HPDE6-E6E7 (cell line): Measurements from ENCODE around the gene ZDHHC11B.
"Not testable (repeated sequence)": the region's sequence is repeated elsewhere in the genome, so short reads cannot be mapped to it uniquely, and the experiment has no call there.

ENCODE experiments used
- DNase-seq: peaks from one replicate; pipeline ENCODE4 v3.0.0; 2011; ENCODE audit warnings: missing footprints; ENCODE audit errors: extremely low spot score

Gene ZDHHC11B

DNA sequence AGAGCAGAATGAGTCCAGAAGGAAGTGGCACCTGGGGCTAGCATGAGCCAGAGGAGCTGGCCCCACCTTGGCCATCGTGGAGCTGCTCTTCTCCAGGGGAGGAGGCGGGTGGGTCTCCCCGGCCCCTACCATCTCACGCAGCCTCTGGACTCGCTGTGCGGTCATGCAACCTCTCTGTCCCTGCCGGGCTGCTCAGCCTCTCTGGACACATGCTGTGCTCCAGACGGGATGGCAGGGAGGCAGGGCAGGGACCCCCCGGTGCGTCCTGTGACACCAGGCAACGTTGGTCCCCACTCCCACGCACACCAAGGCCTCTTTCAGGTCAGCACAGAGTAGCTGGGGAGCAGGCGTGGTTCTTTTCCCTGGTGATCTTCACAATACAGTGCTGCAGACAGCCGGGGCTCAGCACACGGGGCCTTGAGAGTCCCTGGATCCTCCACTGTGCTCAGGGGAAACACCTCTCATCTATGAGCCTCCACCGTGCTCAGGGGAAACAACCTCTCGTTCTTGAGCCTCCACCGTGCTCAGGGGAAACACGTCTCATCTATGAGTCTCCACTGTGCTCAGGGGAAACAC, 30.9 kb downstream of the ZDHHC11B start:
- DNase-seq: not testable (repeated sequence)

DNA sequence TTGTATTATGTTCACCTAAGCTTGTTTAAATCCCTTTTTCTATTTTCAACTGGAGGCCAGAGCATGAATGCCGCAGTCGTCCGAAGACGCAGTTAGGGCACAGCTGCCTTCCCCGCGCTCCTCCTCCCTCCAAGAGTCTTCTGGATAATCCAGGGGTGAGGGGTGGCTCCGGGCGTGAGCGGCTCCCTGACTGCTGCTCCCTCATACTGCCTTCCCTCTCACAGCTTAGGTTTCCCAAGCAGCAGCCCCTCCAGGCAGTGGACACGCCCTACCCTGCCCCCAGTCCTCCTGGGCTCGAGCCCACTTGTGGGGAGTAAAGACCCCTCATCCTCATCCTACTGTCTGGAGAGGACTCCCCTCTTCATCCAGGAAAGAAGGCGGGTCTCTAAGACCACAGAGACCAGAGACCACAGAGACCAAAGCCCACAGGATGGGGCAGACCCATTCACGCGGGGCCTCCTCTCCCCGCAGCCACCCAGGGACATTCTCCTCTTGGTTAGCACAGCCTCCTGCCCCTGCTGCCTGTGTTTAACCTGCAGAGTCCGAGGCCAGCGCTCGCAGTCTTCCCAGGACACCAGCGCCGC, 31.9 kb downstream of the ZDHHC11B start:
- DNase-seq: not testable (repeated sequence)

DNA sequence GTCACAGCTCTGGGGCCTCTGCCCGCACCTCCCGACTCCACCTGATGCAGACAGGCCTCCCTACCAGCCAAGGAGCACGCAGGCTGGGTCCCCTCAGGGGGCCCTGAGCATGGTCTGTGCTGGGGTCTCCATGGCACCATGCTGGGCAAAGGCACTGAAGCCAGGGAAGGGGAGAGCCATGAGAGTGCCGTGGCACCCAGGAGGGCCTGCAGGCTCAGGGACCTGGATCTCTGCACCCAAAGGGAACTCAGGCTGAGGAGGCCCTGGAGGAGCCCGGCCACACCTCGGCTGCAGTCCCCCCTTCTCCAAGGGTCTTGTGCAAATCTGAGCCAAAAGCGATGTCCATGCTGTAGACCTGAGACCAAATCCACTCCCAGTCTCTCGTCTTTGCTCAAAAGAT, 32.5 kb downstream of the ZDHHC11B start:
- DNase-seq: not testable (repeated sequence)

DNA sequence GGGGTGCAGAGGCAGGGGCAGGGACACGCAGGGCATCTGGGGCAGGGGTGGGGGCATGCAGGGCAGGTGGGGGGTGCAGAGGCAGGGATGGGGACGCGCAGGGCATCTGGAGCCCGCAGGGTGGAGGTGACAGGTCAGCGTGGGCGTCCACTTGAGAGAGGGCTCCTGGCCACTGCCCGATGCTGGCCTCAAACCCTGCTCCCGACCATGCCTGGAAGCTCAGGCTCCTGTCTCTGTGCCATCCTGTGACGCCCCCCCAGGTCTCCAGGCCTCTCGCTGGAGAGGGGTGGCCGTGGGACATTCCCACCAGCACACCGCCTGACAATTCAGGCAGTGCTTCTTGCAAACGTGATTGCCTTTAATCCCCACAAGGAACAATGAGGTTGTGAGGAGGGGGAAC, 33.0 kb downstream of the ZDHHC11B start:
- no peak for DNase-seq

DNA sequence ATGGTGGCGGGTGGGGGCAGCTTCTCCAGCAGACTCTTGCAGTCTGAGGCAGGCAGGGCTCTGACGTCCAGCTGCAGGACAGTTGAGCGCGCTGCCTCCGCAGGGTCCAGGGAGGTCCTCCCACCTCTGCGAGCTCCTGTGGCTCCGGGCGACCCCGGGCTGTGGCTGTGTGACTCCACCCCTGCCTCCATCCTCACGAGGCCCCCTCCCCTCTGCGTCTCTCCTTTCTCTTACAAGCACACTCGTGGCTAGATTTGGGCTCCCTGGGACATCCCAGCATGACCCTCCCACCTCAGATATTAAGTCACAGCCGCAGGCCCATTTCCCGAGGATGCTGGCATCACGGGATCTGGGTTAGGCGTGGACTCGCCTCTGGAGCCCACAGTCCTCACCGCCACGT, 34.3 kb downstream of the ZDHHC11B start:
- not testable (repeated sequence) for DNase-seq

DNA sequence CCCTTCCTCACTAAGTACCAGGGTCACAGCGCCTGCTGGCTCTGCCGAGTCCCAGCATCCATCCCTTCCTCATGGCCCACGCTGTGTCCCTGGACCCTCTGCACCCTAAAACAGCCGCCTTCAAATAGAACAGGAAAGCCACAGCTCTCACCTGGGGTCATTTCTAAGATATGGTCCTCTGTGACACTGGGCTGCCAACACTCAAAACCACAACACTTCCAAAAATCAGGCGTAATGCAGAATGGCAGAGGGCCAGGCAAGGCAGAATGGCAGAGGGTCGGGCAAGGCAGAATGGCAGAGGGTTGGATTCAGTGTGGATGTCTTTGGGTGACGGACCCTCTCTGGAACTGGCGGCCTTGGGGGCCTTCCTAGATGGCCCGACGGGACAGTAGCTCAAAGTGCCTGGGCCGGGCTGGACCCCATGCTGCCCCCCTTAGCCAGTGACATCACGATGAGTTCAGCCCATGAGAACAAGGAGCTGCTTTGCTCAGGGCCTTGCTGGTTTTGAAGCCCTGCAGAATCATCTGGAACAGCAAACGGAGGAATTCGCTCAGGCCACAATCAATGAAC, 35.3 kb downstream of the ZDHHC11B start:
- DNase-seq: no peak

DNA sequence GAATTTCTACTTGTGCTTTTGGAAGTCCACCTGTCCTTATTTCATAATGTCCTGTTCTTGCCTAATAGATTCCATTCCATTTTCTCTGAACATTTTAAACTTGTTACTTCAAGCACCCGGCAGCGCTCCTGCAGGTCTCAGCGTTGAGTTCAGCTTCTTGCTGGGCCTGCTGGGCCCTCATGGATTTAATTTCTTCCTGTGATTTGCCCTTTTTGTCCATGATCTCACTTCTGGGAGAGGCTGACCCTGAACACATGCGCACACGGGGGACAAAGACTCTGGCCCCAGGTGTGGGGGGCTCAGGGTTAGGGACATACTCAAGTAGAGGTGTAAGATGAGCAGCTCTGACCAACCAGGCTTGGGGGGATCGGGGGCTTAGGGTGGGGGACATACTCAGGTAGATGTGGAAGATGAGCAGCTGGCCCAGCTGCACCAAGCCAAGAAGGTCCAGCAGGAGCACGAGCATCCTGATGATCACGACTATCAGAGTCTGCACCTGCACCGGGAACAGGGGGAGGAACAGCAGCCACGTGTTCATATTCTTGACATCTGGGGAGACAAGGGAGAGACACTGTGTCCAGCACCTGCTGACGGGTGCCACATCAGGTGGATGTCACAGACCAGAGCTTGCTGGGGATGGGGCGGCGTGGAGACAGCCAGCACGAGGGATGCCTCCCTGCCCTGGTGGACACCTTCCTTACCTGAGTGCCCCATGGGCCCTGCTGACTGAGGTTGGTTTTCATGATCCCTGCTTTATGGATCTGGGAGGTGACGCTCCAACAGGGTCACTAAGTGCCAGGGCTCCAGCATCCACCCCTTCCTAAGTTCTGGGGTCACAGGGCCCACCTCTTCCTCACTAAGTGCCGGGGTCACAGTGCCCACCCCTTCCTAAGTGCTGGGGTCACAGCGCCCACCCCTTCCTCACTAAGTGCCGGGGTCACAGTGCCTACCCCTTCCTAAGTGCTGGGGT, 36.2 kb downstream of the ZDHHC11B start:
- DNase-seq: not testable (repeated sequence)

DNA sequence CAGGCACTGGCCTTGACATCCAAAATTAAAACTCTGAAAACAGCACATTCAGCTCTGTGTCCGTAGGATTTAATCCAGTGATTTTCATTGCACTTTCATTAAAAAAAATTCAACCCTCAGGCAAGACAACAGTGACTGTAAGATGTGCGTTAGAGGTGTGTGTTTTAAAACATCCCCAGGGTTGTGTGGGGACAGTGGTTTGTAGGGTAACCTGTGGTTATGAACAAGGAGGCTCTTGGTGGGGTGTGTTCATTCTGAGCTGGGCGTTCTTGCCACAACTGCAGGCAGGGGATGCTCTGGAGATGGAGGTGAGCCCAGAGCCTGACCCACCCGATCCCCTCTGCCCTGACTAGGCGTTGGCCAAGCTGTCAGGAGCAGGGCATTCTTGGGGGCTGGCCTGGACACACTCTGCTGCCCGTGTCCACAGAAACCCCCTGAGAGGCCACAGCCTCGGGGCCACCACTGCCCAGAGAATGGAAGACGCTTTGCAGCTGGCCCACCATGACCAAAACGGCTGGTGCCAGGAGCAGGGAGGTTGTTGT, 37.2 kb downstream of the ZDHHC11B start:
- not testable (repeated sequence) for DNase-seq

DNA sequence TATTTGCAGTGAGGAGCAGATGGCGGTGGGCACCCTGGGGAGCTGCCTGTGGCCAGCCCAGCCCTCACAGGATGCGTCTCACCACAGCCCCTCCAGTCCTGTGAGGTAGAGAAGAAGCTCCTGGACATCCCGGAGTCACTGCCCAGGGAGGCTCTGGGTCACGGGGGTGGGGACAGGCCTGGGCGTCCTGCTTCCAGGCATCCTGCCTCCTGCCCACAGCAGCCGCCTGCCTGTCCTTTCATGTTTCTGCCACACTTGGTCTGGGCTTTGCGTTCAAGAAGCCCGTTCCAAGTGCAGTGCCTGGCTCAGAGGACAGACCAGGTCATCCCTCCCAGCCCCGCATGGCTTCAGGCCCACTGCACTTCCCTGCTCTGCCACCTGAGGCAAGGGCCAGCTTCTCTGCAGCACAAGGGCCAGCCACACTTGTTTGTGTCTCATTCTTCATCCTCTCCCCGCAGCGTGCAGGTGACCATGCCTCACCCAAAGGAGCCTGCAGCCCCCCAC, 38.2 kb downstream of the ZDHHC11B start:
- DNase-seq: no peak

DNA sequence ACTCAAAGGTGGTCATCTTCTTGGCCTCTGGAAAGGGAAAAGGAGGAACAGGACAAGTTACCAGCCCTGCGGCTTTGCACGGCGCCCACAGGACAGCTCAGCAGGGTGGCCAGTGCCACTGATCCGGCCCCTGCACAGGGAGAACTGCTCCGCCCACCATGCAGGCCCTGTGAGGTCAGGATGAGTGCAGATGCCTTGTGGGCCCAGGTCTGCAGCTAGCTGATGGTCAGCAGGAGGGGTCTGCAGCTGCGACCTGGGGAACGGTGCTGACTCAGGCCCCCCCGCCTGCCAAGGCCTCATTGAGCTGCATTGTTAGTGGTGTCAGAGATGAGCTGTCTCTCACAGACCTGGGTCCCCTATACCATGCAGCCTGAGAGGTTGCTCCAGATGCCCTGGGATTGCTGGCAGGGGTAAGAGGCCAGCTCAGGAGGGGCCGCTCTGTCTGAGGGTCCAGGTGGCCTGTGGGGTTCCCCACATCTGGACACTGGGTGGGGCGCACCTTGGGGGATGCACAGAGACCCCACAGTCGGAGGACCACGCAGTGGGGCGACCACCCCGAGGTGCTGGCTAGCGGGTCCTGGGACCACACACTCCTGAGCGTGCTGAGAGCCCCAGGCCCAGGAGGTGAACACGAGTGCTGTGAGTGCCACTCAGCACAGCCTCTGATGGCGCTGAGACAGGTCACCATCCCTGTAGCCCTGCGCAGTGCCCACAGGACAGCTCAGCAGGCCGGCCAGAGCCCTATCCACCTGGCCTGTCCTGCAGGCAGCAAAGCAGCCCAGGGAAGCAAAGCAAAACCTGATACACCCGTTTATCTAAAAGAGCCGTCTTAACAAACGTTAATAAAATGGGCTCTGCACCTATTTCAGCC, 39.0 kb downstream of the ZDHHC11B start:
- DNase-seq: not testable (repeated sequence)

DNA sequence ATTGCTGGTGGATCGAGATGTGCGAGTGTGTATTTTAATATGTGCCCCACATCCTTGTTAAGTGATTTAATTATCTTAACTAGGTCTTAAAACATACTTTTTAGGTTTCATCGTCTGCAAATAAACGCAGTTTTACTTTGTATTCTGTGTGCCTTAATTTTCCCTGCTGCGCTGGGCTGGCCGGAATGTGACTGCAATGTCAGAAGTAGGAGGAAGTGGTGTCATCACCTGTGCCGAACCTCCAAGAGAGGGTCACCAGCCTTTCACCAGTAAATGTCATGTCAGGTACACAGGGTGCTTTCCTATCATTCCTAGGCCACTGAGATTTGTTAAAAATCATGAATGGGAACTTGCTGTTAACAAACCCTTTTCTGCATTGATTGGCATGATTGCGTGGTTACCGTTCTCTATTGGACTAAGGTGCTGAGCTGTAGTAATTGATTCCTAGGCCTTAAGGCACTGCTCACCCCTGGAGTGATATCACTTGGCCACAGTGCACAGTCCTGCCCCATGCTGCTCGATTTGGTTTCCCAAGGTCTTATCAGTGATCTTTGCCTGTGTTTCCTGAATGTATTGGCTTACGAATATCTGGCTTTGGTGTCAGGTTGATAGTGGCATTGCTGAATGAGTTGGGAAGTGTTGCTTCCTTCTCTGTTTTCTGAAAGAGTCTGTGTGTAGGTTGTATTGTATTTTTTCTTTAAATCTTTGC, 40.7 kb downstream of the ZDHHC11B start:
- DNase-seq: not testable (repeated sequence)

DNA sequence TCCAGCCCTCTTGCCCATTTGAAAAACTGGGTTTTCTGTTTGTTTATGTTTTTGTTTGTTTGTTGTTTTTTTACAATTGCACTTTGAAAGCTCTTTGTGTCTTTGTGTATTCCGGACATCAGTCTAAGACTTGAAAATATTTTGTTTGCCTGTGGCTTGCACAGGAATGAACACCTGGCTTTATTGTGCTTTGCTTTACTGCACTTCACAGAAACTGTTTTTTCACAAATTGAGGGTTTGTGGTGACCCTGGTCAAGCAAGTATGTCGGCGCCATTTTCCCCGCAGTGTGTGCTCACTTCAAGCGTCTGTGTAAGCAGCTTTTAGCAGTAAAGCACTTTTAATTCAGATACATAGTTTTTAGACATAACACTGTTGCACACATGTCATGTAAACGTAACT, 42.3 kb downstream of the ZDHHC11B start:
- DNase-seq: not testable (repeated sequence)

DNA sequence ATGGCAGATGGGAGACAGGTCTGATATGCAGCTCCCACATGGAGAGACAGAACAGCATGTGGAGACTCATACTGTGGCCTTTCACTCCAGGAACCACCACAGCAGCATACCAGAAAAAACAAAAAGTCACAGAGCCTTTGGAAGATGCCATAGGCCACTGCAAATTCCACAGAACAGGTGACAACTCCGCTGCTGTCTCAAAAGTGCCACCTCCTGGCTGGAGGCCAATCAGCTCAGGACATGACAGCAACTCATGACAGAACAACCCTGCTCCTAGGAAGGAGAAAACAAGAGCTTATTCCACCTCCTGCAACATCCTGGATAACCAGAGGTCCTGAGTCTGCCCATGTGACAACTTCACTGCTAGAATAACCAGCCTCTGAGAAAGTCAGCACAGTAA, 50.4 kb downstream of the ZDHHC11B start:
- DNase-seq: not testable (repeated sequence)

DNA sequence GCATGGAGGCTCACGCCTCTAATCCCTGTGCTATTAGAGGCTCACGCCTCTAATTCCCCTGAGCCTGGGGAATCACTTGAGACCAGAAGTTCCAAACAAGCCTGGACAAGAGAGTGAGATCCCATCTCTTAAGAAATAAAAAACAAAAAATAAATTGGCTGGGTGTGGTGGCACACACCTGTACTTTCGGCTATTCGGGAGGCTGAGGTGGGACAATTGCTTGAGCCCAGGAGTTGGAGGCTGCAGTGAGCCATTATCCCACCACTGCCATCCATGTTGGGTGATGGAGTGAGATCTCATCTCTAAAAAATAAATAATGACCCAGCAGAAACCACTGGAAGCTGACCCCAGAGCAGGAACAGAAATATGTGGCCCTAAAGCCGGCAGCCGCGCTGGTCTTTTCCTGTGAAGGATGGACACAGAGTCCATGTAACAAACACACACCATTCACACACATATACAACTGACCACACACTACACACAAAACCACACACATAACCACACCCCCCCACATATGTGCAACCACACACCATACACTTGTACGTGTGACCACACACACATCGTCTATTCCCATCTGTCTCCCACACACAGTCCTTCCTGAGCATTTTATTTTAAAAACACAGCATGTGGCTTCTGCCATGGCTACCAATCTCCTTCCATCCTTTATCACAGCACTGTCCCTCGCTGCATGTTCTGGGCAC, 51.6 kb downstream of the ZDHHC11B start:
- DNase-seq: not testable (repeated sequence)

DNA sequence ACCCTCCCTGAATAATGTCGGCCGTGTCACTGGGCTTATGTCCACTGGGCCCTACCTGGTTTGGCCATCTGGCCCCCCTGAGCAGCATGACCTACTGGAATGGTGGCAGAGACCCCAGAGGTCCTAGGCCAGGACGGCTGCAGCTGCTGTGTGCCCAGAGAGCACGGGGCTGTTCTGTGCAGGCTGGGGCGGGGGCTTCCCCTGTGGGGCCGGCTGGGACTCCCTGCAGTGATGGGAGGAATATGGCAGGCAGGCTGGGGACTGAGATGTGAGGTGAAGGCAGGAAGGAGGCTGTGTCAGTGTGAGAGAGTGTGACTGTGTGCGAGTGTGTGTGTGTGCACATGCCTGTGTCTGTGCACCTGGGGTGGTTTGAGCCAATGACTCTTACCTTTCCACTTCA, 55.3 kb downstream of the ZDHHC11B start:
- DNase-seq: not testable (repeated sequence)

DNA sequence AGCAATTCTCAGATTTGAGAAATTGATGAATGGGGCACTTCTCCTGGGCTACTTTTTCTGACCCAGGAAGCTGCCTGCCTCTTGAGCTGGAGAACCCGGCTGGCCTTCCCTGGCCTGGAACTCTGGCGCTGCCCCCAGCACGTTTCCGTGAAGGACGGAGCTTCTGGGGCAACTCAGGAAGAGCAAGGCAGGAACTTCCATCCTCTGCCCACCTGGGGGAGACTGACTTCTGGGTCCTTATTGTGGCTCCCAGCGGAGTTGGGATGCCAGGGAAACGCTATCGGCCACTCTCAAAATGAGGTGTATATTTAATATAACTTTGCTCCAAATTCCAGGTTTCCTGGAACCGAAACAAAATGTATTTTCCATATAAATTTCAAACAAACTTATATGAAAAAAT, 57.4 kb downstream of the ZDHHC11B start:
- not testable (repeated sequence) for DNase-seq

DNA sequence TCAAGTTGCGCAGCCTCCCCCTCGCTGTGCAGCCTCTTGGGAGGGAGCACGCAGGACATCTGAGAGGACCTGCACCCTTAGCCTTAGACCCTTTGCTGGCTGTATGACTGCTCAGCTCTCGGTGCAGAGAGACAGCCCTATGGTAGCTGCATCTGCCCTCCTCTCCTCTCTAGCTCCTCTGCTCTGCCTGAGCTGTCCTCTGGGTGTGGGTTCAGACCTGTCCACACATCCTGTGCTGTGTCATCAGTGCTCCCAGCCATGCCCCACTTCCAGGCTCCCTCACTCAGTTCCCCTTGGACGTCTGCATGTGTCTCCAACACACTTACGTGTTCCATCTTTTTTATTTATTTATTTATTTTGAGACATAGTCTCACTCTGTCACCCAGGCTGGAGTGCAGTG, 60.7 kb downstream of the ZDHHC11B start:
- DNase-seq: not testable (repeated sequence)

DNA sequence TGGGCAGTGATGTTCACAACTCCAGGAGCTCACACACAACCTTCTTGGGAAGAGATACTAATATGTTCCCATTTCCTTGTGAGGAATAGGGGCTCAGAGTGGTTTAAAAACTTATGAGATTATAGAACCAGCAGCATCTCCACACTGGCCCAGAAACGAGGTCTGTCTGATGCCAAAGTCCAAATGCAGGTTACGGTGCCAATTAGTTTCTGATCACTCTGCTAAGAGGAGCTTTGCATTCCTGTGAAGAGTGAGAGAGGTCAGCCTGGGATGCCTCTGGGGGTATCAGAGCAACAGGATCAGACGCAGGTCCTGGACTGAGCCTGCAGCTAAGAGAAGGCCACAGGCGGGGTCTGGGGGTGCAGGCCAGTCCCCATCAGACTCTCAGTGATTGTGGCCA, 61.2 kb downstream of the ZDHHC11B start:
- not testable (repeated sequence) for DNase-seq

DNA sequence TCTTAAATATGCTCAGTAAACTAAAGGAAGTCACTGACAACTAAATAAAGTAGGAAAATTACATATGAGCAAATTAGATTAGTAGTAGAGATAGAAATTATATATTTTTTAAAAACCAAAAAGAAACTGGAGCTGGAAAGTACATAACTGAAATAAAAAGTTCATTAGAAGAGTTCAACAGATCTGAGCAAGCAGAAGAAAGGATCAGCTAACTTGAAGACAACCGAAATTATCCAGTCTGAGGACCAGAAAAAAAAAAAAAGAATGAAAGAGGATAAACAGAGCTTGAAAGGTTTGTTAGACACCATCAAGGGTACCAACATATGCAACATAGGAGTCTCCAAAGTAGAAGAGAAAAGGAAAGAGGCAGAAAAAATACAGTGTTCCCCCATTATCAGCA, 65.2 kb downstream of the ZDHHC11B start:
- not testable (repeated sequence) for DNase-seq
